Kidney (tissue), 14 donors: Measurements from ENCODE around the gene KIF17. TPM values are rescaled to one million over a fixed set of nuclear protein-coding genes. Genes with fewer than 3 reads are reported as not detected.

Experiments used
- DNase-seq, 5 donors: peaks; one replicate each; pipeline ENCODE4 v3.0.0-alpha.2; 2013 to 2020
- FAIRE-seq: peaks from 2 replicates; lab custom pipeline; 2012; peaks lifted over from hg19 to GRCh38; lab: Jason Lieb, UNC
- H3K27ac ChIP-seq, 2 donors: one replicate each; pipeline ENCODE4 v1.7.0; 2013; ENCODE audit warnings: low read depth in 2 of 2, low read length in 2 of 2, inconsistent platforms in 1 of 2
- H3K27me3 ChIP-seq: one replicate; pipeline ENCODE4 v1.7.1; 2013; ENCODE audit warnings: low read length, inconsistent platforms; ENCODE audit not compliant: control insufficient read depth, insufficient read depth
- H3K36me3 ChIP-seq, 3 donors: one replicate each; pipeline versions ENCODE4 v1.7.0 to v1.7.1; 2013; ENCODE audit warnings: low read length in 3 of 3, control low read depth in 1 of 3, inconsistent platforms in 1 of 3; ENCODE audit not compliant: insufficient read depth in 3 of 3, control insufficient read depth in 2 of 3
- H3K4me1 ChIP-seq, 3 donors: one replicate each; pipeline versions ENCODE4 v1.7.0 to v1.7.1; 2013; ENCODE audit warnings: low read length in 3 of 3, inconsistent platforms in 1 of 3, low read depth in 1 of 3; ENCODE audit not compliant: control insufficient read depth in 2 of 3, insufficient read depth in 2 of 3
- H3K4me3 ChIP-seq, 3 donors: one replicate each; pipeline versions ENCODE4 v1.7.0 to v1.8.1; 2013; ENCODE audit warnings: low read length in 3 of 3, control low read depth in 1 of 3, inconsistent platforms in 1 of 3
- H3K9ac ChIP-seq, 3 donors: one replicate each; pipeline versions ENCODE4 v1.7.0 to v1.7.1; 2013; ENCODE audit warnings: low read length in 3 of 3, control low read depth in 1 of 3, inconsistent platforms in 1 of 3
- H3K9me3 ChIP-seq, 3 donors: one replicate each; pipeline versions ENCODE4 v1.7.0 to v1.7.1; 2013; ENCODE audit warnings: low read length in 3 of 3, control low read depth in 1 of 3, inconsistent platforms in 1 of 3; ENCODE audit not compliant: control insufficient read depth in 2 of 3, insufficient read depth in 1 of 3
- CTCF ChIP-seq: IDR thresholded peaks from 3 replicates; pipeline ENCODE4 v1.5.1; 2012; ENCODE audit warnings: mild to moderate bottlenecking, moderate library complexity, borderline replicate concordance; ENCODE audit not compliant: insufficient read depth; ENCODE audit errors: extremely low read depth
- intact Hi-C: fragments of 100-400 bp; cut with DNase I; formaldehyde crosslinking; loops from one replicate; pipeline ENCODE4 v1.11.1; 2022
- polyA plus RNA-seq: library from polyadenylated mRNA; stranded (reverse); fragments of 350-450 nt; fragmentation: Illumina TruSeq; extraction: RNeasy Lipid Tissue Mini Kit (QIAGEN cat#74804); gene quantifications from one replicate; pipeline ENCODE4 v1.2.3, GENCODE V29; 2014; ENCODE audit warnings: low read depth, low replicate concordance; ENCODE audit not compliant: insufficient read depth
- total RNA-seq: library from RNA; stranded (reverse); fragmentation: NEBNext Ultra II Directional; extraction: Animal tissue kit (Norgen Biotek cat#: 25700); gene quantifications from one replicate; pipeline ENCODE4 v1.2.1, GENCODE V29; 2021
- donor health status: control.
- donor health status: control.
- donor health status: control.
- donor health status: control.
- donor health status: control.
- donor health status: DM: yes; HTN: yes; CAD: no.
- donor health status: Normal renal cell carcinoma (clear cell type).

The KIF17 gene
- total and polyA plus RNA-seq, 2 donors from 2014 or later, result 3.7 to 4.9 TPM

GRCh38 chr1:20760322-20760721 lies 42.5 kb upstream of the KIF17 start:
- no peak for TF ChIP-seq CTCF
- intact Hi-C loops, result no loop called here

GRCh38 chr1:20753589-20753988 lies 35.8 kb upstream of the KIF17 start:
- Histone ChIP-seq H3K9ac (no peak overlapping the region), H3K27ac (no peak overlapping the region), H3K9me3 (no peaks in the 10 kb centered on the region), H3K36me3 (peaks cover 0 to 35% (median 4%) of the 10 kb centered on the region in 3 donors), H3K4me1 (no peaks in the 10 kb centered on the region), H3K27me3 (no peaks in the 10 kb centered on the region), H3K4me3 (no peak overlapping the region)
- FAIRE-seq, result no peak
- intact Hi-C loops, result no loop called here
- no peak for DNase-seq
- no peak for TF ChIP-seq CTCF

More at GRCh38 chr1:20760322-20760721, 42.5 kb upstream of the KIF17 start:
- Histone ChIP-seq H3K27ac (no peak overlapping the region), H3K36me3 (peaks cover 11 to 45% (median 24%) of the 10 kb centered on the region in 3 donors), H3K4me3 (no peak overlapping the region), H3K4me1 (no peaks in the 10 kb centered on the region), H3K27me3 (no peaks in the 10 kb centered on the region), H3K9ac (no peak overlapping the region), H3K9me3 (no peaks in the 10 kb centered on the region)
- DNase-seq (no peak), FAIRE-seq (no peak)

GRCh38 chr1:20751462-20751990 lies 33.7 kb upstream of the KIF17 start:
- no peak for TF ChIP-seq CTCF
- FAIRE-seq (no peak), DNase-seq (no peak)
- Histone ChIP-seq H3K4me1 (no peaks in the 10 kb centered on the region), H3K9ac (no peak overlapping the region), H3K9me3 (no peaks in the 10 kb centered on the region), H3K27me3 (no peaks in the 10 kb centered on the region), H3K4me3 (no peak overlapping the region), H3K27ac (no peak overlapping the region), H3K36me3 (peaks cover 0 to 45% (median 11%) of the 10 kb centered on the region in 3 donors)
- intact Hi-C loops, result no loop called here

- FAIRE-seq, result no peak
- no peak overlapping the region for H3K27ac ChIP-seq
- TF ChIP-seq CTCF, result no peak
- intact Hi-C loops, result no loop called here
- H3K4me1 ChIP-seq, result no peaks in the 10 kb centered on the region
- H3K4me3 ChIP-seq, result no peak overlapping the region
- peaks cover 7 to 57% (median 27%) of the 10 kb centered on the region in 3 donors for H3K36me3 ChIP-seq
- no peaks in the 10 kb centered on the region for H3K27me3 ChIP-seq
- DNase-seq, result no peak
- no peak overlapping the region for H3K9ac ChIP-seq
- no peaks in the 10 kb centered on the region for H3K9me3 ChIP-seq
Observed at GRCh38 chr1:20742671-20743070, 24.9 kb upstream of the KIF17 start.
